Glomerular visceral epithelial cell (primary cell): ENCODE measurements around the gene RIC3.

ENCODE experiments used
- DNase-seq: peaks from one replicate; pipeline ENCODE4 v3.0.0-alpha.2; 2016; ENCODE audit errors: extremely low spot score

RIC3 gene

GRCh38 chr11:8168485-8169257 is at the start of gene RIC3:
TSS of gene RIC3 (minus strand) at chr11:8169025. CDS start at chr11:8168989, 36 bp downstream.
- DNase-seq, result no peak

GRCh38 chr11:8218409-8218808 is 49.6 kb upstream of the RIC3 start:
- no peak for DNase-seq

- DNase-seq, result no peak
Observed at GRCh38 chr11:8217926-8218325, 49.1 kb upstream of the RIC3 start.

- DNase-seq, result no peak
Observed at GRCh38 chr11:8217136-8217535, 48.3 kb upstream of the RIC3 start.

- no peak for DNase-seq
Observed at GRCh38 chr11:8213376-8213775, 44.6 kb upstream of the RIC3 start.

- DNase-seq, result no peak
Observed at GRCh38 chr11:8209208-8209807, 40.5 kb upstream of the RIC3 start.

GRCh38 chr11:8207080-8208000 is 38.5 kb upstream of the RIC3 start:
- DNase-seq, result no peak

GRCh38 chr11:8206251-8207079 is 37.6 kb upstream of the RIC3 start:
- no peak for DNase-seq

GRCh38 chr11:8205566-8205965 is 36.7 kb upstream of the RIC3 start:
- no peak for DNase-seq

- DNase-seq, result no peak
Observed at GRCh38 chr11:8204596-8204995, 35.8 kb upstream of the RIC3 start.

GRCh38 chr11:8204025-8204424 is 35.2 kb upstream of the RIC3 start:
- DNase-seq, result no peak

GRCh38 chr11:8203414-8203715 is 34.5 kb upstream of the RIC3 start:
- DNase-seq, result no peak

GRCh38 chr11:8202516-8203413 is 33.9 kb upstream of the RIC3 start:
- DNase-seq, result no peak

GRCh38 chr11:8201644-8202365 is 33.0 kb upstream of the RIC3 start:
- no peak for DNase-seq

GRCh38 chr11:8199676-8200075 is 30.9 kb upstream of the RIC3 start:
- DNase-seq, result no peak

- no peak for DNase-seq
Observed at GRCh38 chr11:8196749-8197148, 27.9 kb upstream of the RIC3 start.

GRCh38 chr11:8194956-8195355 is 26.1 kb upstream of the RIC3 start:
- no peak for DNase-seq

- no peak for DNase-seq
Observed at GRCh38 chr11:8192896-8193209, 24.0 kb upstream of the RIC3 start.

- DNase-seq, result peak; percentile 58
Observed at GRCh38 chr11:8192016-8192895, 23.4 kb upstream of the RIC3 start.
